Stomach (tissue), 9 donors: ENCODE data around the gene TKFC. TPM values are rescaled to one million over a fixed set of nuclear protein-coding genes. Genes with fewer than 3 reads are reported as not detected.
A peak's percentile ranks its signal among the peaks of the same experiment; 100 is the strongest.

ENCODE experiments used
- DNase-seq, 2 donors: peaks; one replicate each; pipeline versions ENCODE4 v3.0.0 to v3.0.0-alpha.2; 2013 to 2019
- H3K27ac ChIP-seq, 5 donors: fragments of 200-600 bp in 4 of 5; sonication (generic) in 4 of 5; one replicate each; pipeline ENCODE4 v1.5.1; 2013 to 2019; ENCODE audit warnings: mild to moderate bottlenecking in 1 of 5, moderate library complexity in 1 of 5
- H3K27me3 ChIP-seq, 3 donors: fragments of 200-600 bp; sonication (generic); one replicate each; pipeline ENCODE4 v1.5.1; 2017 to 2019; ENCODE audit warnings: mixed run types in 1 of 3
- H3K36me3 ChIP-seq, 4 donors: fragments of 200-600 bp; sonication (generic); 1 replicate in 3 of 4; 2 replicates in 1 of 4; pipeline ENCODE4 v1.5.1; 2016 to 2019
- H3K4me1 ChIP-seq, 4 donors: fragments of 200-600 bp; sonication (generic); one replicate each; pipeline ENCODE4 v1.5.1; 2016 to 2019
- H3K4me3 ChIP-seq, 4 donors: fragments of 200-600 bp; sonication (generic) in 3 of 4; one replicate each; pipeline ENCODE4 v1.5.1; 2016 to 2019; ENCODE audit warnings: mild to moderate bottlenecking in 1 of 4
- H3K9me3 ChIP-seq, 4 donors: fragments of 200-600 bp; sonication (generic); one replicate each; pipeline ENCODE4 v1.5.1; 2016 to 2019
- CTCF ChIP-seq, 7 experiments: fragments of 450-650 bp in 4 of 7; fragments of 200-600 bp in 3 of 7; sonication (generic) in 3 of 7; IDR thresholded peaks; one replicate each; pipeline ENCODE4 v1.5.1; 2016 to 2019; ENCODE audit warnings: antibody characterized with exemption in 7 of 7, control low read depth in 2 of 7, mild to moderate bottlenecking in 1 of 7
- EP300 ChIP-seq: sonication (generic); formaldehyde crosslinking; IDR thresholded peaks from one replicate; pipeline ENCODE4 v1.6.1; 2017; ENCODE audit warnings: antibody characterized with exemption
- POLR2A ChIP-seq, 4 donors: fragments of 450-650 bp; IDR thresholded peaks; one replicate each; pipeline ENCODE4 v1.6.1; 2016; ENCODE audit warnings: antibody characterized with exemption in 4 of 4, control low read depth in 2 of 4, mild to moderate bottlenecking in 1 of 4, moderate library complexity in 1 of 4
- POLR2AphosphoS5 ChIP-seq, 3 donors: sonication (generic); formaldehyde crosslinking; IDR thresholded peaks; one replicate each; pipeline ENCODE4 v1.6.1; 2016; ENCODE audit warnings: antibody characterized with exemption in 3 of 3
- WGBS, 5 donors: extraction: QIAGEN DNeasy Blood & Tissue Kit in 3 of 5; methylation state at CpG; one replicate each; pipeline versions ENCODE4 v1.1.5 to v1.1.7; 2013 to 2018; 5-methylcytosine and 5-hydroxymethylcytosine counted together
- intact Hi-C: fragments of 100-400 bp; cut with DNase I; formaldehyde crosslinking; loops from one replicate; pipeline ENCODE4 v1.15.1; 2023; ENCODE audit warnings: low total_unique reads
- polyA plus RNA-seq, 3 donors: library from polyadenylated mRNA; stranded (reverse); fragments of 200-250 nt; gene quantifications; one replicate each; pipeline ENCODE4 v1.2.3, GENCODE V29; 2013
- total RNA-seq, 5 donors: library from RNA; depleted of rRNA; stranded (reverse); fragments of >200 nt; gene quantifications; one replicate each; pipeline versions ENCODE4 v1.1.0 to v1.2.3, GENCODE V29; 2014 to 2016
- donor health status: healthy with polysubstance abuse.
- donor health status: Bipolar disorder and iron deficiency.
- donor health status: healthy.

TKFC gene
- total and polyA plus RNA-seq, 8 donors: 20.6 to 136 (median 42.1) TPM

GRCh38 chr11:61384271-61385242, 51.5 kb downstream of the TKFC start:
- intact Hi-C loops: loop anchor here (5.0 kb wide), 1 partner anchor 42 kb away; no protein-coding TSS in a partner anchor
- 61 to 79% (median 66%) methylated on average over 11 to 15 of the region's 15 CpGs for WGBS, 5 donors
- peak in 1 of 2 donors; percentile 30 for DNase-seq

GRCh38 chr11:61390161-61390560, 57.1 kb downstream of the TKFC start:
- intact Hi-C loops: no loop called here
- Histone ChIP-seq H3K27ac (no peak overlapping the region), H3K27me3 (no peaks in the 10 kb centered on the region), H3K4me3 (no peak overlapping the region), H3K36me3 (peaks cover 4 to 13% (median 9%) of the 10 kb centered on the region in 4 donors), H3K4me1 (peaks cover 15 to 31% (median 24%) of the 10 kb centered on the region in 4 donors), H3K9me3 (no peaks in the 10 kb centered on the region)
- no peak for DNase-seq
- TF ChIP-seq CTCF (IDR thresholded peaks at IDR 0.05) (no peak), POLR2A (IDR thresholded peaks at IDR 0.05) (no peak), EP300 (no peak), POLR2AphosphoS5 (IDR thresholded peaks at IDR 0.05) (no peak)
- 63 to 81% (median 67%) methylated on average over 1 of the region's 1 CpG for WGBS, 5 donors

More at GRCh38 chr11:61384271-61385242, 51.5 kb downstream of the TKFC start:
- H3K36me3 ChIP-seq: no peaks in the 10 kb centered on the region
- TF ChIP-seq CTCF (IDR thresholded peaks at IDR 0.05): peak in 1 of 7 experiments; percentile 9
- no peak for TF ChIP-seq EP300
- H3K27me3 ChIP-seq: no peaks in the 10 kb centered on the region
- H3K4me1 ChIP-seq: peaks cover 0 to 14% (median 9%) of the 10 kb centered on the region in 4 donors
- H3K4me3 ChIP-seq: no peak overlapping the region
- no peaks in the 10 kb centered on the region for H3K9me3 ChIP-seq
- H3K27ac ChIP-seq: no peak overlapping the region

GRCh38 chr11:61392981-61393595, 60.1 kb downstream of the TKFC start:
- TF ChIP-seq POLR2AphosphoS5 (IDR thresholded peaks at IDR 0.05) (no peak), POLR2A (IDR thresholded peaks at IDR 0.05) (no peak), EP300 (no peak), CTCF (IDR thresholded peaks at IDR 0.05) (no peak)
- WGBS, 5 donors: 0 to 5% (median 3%) methylated on average over 15 of the region's 15 CpGs
- peak in 1 of 2 donors; percentile 47 for DNase-seq
- no peaks in the 10 kb centered on the region for H3K9me3 ChIP-seq
- peaks cover 22 to 41% (median 35%) of the 10 kb centered on the region in 4 donors for H3K36me3 ChIP-seq
- H3K27ac ChIP-seq: peak overlapping the region; percentile 83 to 90 (median 87)
- H3K27me3 ChIP-seq: no peaks in the 10 kb centered on the region
- peak overlapping the region; percentile 59 to 75 (median 70) for H3K4me3 ChIP-seq
- intact Hi-C loops: no loop called here
- peaks cover 15 to 24% (median 19%) of the 10 kb centered on the region in 4 donors for H3K4me1 ChIP-seq

Other genes with a start within 250 kb of the TKFC start
- gene CD5, start 230.7 kb upstream of the TKFC start, total RNA-seq: 10 to 100 TPM in 1 of 5 donors, 1 to 10 TPM in 1, not detected in 3; 1.7 to 14.2 TPM
- 1 to 10 TPM in 1 of 3 donors, under 1 TPM in 2; 0.53 to 1.1 (median 0.75) TPM for gene CD5, start 230.7 kb upstream of the TKFC start, polyA plus RNA-seq
- gene VPS37C, start 171.8 kb upstream of the TKFC start, total RNA-seq: 10 to 100 TPM in 4 of 5 donors, 1 to 10 TPM in 1; 6.4 to 53.6 (median 37.1) TPM
- gene VPS37C, start 171.8 kb upstream of the TKFC start, polyA plus RNA-seq: 10 to 100 TPM; 13.8 to 28.4 (median 26.9) TPM
- over 10,000 TPM in 2 of 5 donors, 1,000 to 10,000 TPM in 1, 100 to 1,000 TPM in 2; 367 to 55,790 (median 1,114) TPM for gene PGA3, start 129.7 kb upstream of the TKFC start, total RNA-seq
- gene PGA3, start 129.7 kb upstream of the TKFC start, polyA plus RNA-seq: over 10,000 TPM; 23,067 to 73,485 (median 39,030) TPM
- over 10,000 TPM in 2 of 5 donors, 1,000 to 10,000 TPM in 1, 100 to 1,000 TPM in 2; 386 to 107,207 (median 2,421) TPM for gene PGA4, start 110.9 kb upstream of the TKFC start, total RNA-seq
- over 10,000 TPM; 17,534 to 25,788 (median 19,705) TPM for gene PGA4, start 110.9 kb upstream of the TKFC start, polyA plus RNA-seq
- gene PGA5, start 92.1 kb upstream of the TKFC start, total RNA-seq: 1,000 to 10,000 TPM in 2 of 5 donors, 100 to 1,000 TPM in 1, 10 to 100 TPM in 1, 1 to 10 TPM in 1; 5.9 to 5,713 (median 190) TPM
- gene PGA5, start 92.1 kb upstream of the TKFC start, polyA plus RNA-seq: 1,000 to 10,000 TPM; 1,014 to 6,178 (median 3,688) TPM
- 1 to 10 TPM in 2 of 5 donors, under 1 TPM in 1, not detected in 2; 0.45 to 4.6 (median 1.6) TPM for gene VWCE, start 37.9 kb upstream of the TKFC start, total RNA-seq
- 1 to 10 TPM in 1 of 3 donors, under 1 TPM in 2; 0.76 to 1.2 (median 0.93) TPM for gene VWCE, start 37.9 kb upstream of the TKFC start, polyA plus RNA-seq
- gene DDB1, start 123 bp upstream of the TKFC start, total RNA-seq: 100 to 1,000 TPM in 4 of 5 donors, 10 to 100 TPM in 1; 44.2 to 489 (median 152) TPM
- 10 to 100 TPM; 73.9 to 77.0 (median 74.2) TPM for gene DDB1, start 123 bp upstream of the TKFC start, polyA plus RNA-seq
- 100 to 1,000 TPM in 1 of 5 donors, 10 to 100 TPM in 4; 13.4 to 106 (median 22.2) TPM for gene CYB561A3, start 28.7 kb downstream of the TKFC start, total RNA-seq
- 10 to 100 TPM; 14.5 to 21.4 (median 20.3) TPM for gene CYB561A3, start 28.7 kb downstream of the TKFC start, polyA plus RNA-seq
- gene TMEM138, start 29.1 kb downstream of the TKFC start, total RNA-seq: 100 to 1,000 TPM in 1 of 5 donors, 10 to 100 TPM in 4; 12.2 to 190 (median 24.4) TPM
- gene TMEM138, start 29.1 kb downstream of the TKFC start, polyA plus RNA-seq: 10 to 100 TPM; 18.5 to 43.0 (median 22.3) TPM
- gene TMEM216, start 59.4 kb downstream of the TKFC start, total RNA-seq: 10 to 100 TPM; 12.3 to 35.6 (median 14.0) TPM
- gene TMEM216, start 59.4 kb downstream of the TKFC start, polyA plus RNA-seq: 10 to 100 TPM; 14.7 to 17.1 (median 15.7) TPM
- 100 to 1,000 TPM in 1 of 5 donors, 10 to 100 TPM in 4; 22.3 to 249 (median 46.1) TPM for gene CPSF7, start 96.7 kb downstream of the TKFC start, total RNA-seq
- gene CPSF7, start 96.7 kb downstream of the TKFC start, polyA plus RNA-seq: 10 to 100 TPM; 21.7 to 33.0 (median 22.3) TPM
- 100 to 1,000 TPM in 1 of 5 donors, 10 to 100 TPM in 4; 11.6 to 125 (median 40.6) TPM for gene SDHAF2, start 96.9 kb downstream of the TKFC start, total RNA-seq
- gene SDHAF2, start 96.9 kb downstream of the TKFC start, polyA plus RNA-seq: 10 to 100 TPM; 36.6 to 53.9 (median 43.7) TPM
- gene LRRC10B, start 175.5 kb downstream of the TKFC start, total RNA-seq: 1 to 10 TPM in 1 of 5 donors, under 1 TPM in 2, not detected in 2; 0.43 to 1.3 (median 0.92) TPM
- gene LRRC10B, start 175.5 kb downstream of the TKFC start, polyA plus RNA-seq: under 1 TPM; 0.44 to 0.76 (median 0.73) TPM
- 1 to 10 TPM in 3 of 5 donors, under 1 TPM in 1, not detected in 1; 0.92 to 8.4 (median 2.9) TPM for gene SYT7, start 247.8 kb downstream of the TKFC start, total RNA-seq
- 1 to 10 TPM; 1.2 to 1.5 (median 1.4) TPM for gene SYT7, start 247.8 kb downstream of the TKFC start, polyA plus RNA-seq